ENCODE results near the gene SHISA9.

DNA sequence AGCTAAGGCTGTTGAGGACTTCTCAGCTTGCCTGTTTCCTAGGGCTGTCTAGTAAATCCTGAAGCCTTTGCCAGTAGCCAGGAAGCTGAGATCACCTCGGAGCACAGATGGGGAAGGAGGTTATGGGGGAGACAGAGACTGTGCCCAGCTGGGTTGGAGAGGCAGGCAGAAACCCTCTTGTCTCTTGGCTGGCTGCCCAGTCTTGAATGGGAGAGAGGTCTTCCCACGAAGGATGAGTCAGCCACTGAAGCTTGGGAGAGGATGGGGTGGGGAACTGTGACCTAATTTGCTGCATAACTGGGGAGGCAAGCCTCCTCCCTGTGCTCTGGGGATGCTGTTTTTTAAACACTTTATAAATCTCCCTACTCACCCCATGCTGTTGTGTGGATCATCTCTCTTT, 69.8 kb downstream of the SHISA9 start:
- TF ChIP-seq CTCF (IDR thresholded peaks at IDR 0.05; ENCODE audit: low read depth, low read length) (no peak), EZH2phosphoT487 (IDR thresholded peaks at IDR 0.05; ENCODE audit: low read depth) (no peak)
